ENCODE results near the gene MYO15B.
A peak's percentile ranks its signal among the peaks of the same experiment; 100 is the strongest.

The MYO15B gene

GRCh38 chr17:75558666-75559530, 28.7 kb upstream of the MYO15B start:
- DNase-seq, result no peak

DNA sequence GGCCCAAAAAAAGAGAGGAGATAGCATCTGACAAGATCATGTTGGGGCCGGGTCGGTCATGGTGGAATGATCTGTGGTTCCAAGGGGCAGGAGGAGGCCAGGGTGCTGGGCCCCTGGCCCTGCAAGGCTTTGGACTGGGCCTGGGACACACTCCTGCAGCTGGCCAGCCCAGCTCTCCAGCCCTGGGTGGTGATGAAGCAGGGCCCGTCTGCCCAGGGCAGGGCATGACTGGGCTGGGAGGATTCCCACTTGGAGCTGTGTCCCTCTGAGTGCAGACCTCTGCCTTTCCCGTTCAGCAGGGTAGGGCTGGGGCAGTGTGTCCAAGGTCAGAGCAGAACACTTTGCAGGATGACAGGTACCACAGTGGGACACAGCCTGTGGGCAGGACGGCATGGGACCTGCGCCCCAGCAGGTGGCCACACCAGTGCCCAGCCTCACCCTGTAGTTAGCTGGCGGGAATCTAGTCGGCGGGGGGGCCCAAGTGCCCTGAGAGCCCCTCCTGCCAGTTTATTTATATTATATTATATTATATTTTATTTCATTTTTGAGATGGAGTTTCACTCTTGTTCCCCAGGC, 27.6 kb upstream of the MYO15B start:
- DNase-seq, result no peak

GRCh38 chr17:75561927-75562603, 25.5 kb upstream of the MYO15B start:
- no peak for DNase-seq

GRCh38 chr17:75563063-75563758, 24.4 kb upstream of the MYO15B start:
- DNase-seq, result no peak

- no peak for DNase-seq
Observed at GRCh38 chr17:75564195-75564594, 23.4 kb upstream of the MYO15B start.

GRCh38 chr17:75565066-75565465, 22.5 kb upstream of the MYO15B start:
- DNase-seq, result no peak

DNA sequence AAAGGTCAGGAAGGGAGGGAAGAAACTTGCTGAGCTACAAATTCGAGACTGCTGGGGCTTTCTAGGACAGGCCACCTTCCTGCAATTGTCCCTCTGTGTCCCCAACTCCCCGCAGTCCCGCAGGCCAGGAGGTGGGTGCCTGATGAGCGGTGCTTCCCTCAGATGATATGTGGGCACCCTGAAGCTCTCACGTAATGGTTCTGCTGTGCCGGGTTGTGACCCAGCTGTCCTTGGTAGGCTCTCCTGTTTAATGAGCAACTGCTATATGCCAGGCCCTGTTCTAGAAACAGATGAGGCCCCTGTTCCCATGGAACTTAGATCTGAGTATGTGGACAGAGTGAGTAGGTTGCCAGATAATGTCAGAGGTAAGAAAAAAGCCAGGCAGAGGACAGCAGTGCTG, 22.0 kb upstream of the MYO15B start:
- no peak for DNase-seq

DNA sequence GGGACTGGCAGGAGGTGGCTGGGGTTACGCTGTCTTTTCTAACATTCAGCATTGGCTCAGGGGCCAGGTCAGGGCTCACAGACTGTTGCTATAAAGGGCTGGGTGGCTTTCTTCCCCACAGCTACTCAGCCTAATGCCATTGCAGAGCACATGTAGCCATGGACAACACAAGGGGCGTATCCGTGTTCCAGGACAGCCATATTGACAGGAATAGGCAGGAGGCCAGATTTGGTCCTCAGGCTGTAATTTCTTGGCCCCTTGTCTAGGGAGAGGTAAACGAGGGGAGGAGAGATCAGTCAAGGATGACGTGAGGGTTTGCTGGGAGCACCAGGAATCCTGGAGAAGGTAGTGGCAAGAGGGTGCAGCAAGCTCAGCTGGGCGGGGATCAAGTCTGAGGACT, 21.2 kb upstream of the MYO15B start:
- DNase-seq, result no peak

DNA sequence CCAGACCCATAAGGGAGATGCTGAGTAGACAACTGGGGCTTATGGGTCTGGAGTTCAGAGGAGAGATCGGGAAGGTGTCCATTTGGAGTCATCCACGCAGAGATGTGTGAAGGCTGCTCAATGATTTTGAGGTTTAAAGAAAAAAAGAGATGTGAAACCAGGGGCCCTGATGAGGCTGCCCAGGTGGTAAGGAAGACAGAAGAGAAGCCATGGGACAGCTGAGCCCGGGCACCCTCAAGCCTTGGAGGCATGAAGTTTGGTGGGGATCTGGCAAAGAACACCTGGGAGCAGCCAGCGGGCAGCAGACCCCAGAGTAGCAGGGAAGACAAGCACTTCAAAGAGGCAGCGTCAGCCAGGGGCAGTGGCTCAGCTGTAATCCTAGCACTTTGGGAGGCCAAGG, 20.8 kb upstream of the MYO15B start:
- no peak for DNase-seq

- no peak for DNase-seq
Observed at GRCh38 chr17:75568412-75569255, 19.0 kb upstream of the MYO15B start.

GRCh38 chr17:75570034-75570676, 17.4 kb upstream of the MYO15B start:
- DNase-seq, result no peak

- DNase-seq, result no peak
Observed at GRCh38 chr17:75570772-75571171, 16.8 kb upstream of the MYO15B start.

GRCh38 chr17:75571197-75571884, 16.3 kb upstream of the MYO15B start:
- peak; percentile 91 to 96 (median 93) for DNase-seq

DNA sequence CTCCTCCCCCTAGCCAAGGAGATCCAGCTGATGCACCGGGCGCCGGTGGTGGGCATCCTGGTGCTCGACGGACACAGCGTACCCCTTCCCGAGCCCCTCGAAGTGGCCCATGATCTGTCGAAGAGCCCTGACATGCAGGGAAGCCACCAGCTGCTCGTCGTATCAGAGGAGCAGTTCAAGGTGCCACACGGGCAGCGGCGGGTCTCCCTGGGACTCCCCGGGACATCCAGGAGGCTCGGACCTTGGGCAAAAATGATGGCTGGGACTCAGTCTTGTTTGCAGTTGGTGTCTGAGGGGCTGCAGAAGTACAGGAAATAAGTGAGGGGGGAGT, 15.8 kb upstream of the MYO15B start:
- no peak for DNase-seq

DNA sequence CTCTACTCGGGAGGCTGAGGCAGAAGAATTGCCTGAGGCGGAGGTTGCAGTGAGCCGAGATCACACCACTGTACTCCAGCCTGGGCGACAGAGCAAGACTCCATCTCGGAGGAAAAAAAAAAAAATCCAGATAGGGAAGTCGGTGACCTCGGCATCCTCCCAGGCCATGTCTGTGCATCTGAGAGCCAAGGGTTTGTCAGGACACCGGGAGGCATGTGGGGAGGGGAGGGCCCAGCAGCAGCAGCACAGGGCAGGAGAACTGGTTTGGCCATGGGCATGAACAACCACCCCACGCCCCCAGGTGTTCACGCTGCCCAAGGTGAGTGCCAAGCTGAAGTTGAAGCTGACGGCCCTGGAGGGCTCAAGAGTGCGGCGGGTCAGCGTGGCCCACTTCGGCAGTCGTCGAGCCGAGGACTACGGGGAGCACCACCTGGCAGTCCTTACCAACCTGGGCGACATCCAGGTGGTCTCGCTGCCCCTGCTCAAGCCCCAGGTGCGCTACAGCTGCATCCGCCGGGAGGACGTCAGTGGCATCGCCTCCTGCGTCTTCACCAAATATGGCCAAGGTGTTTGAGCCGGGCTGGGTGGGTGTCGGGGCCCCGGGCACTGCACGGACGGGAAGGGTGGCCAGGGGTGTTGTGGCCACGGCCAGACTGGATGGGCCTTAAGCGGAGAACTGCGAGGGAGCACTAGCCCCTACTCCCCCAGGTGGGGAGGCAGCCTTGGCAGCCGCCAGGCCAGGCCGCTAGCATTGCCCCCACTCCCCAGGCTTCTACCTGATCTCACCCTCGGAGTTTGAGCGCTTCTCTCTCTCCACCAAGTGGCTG, 14.7 kb upstream of the MYO15B start:
- DNase-seq, result no peak

DNA sequence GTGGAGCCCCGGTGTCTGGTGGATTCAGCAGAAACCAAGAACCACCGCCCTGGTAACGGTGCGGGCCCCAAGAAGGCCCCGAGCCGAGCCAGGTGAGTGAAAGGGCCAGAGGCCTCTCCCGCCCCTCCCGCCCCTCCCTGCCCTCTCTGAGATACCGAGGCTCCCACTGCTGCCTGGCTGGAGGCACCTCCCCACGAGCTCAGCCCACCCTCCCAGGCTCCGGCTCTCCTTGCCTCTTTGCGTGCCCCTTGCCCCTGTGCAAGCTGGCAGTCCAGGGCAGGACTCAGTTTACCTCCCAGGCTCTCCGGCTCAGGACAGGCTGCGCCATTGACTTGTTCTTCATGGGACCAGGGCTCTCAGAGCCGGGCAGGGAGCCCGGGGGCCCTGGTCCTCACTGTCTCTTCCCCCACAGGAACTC, 14.1 kb upstream of the MYO15B start:
- no peak for DNase-seq

GRCh38 chr17:75573994-75574393, 13.6 kb upstream of the MYO15B start:
- no peak for DNase-seq

DNA sequence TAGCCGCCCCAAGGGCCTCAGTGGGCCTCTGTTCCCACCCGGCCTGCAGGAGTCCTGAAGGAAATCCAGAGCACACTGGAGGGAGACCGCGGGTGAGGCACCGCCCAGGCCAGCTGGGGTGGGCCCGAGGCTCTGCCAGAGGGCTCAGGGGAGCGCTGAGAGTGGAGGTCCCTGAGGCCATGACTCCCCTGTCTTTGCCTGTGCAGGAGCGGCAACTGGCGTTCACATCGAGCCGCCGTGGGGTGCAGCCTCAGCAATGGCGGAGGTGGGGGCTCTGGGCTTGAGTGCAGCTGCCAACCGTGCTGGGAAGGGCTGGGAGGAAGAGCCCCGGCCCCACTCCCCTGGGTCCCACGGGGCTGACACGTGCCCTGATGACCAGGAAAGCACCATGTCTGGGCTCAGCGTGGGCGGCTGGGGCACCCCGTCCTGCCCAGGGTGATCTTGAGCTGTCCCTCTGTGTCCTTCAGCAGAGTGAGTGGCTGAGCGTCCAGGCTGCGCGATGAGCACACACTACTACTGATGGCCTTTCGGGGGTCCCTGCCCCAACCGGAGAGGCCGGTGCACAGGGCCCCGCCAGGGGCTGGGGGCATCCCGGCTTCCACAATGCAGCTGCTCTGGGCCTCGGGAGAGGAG, 13.1 kb upstream of the MYO15B start:
- DNase-seq, result peak in 2 of 3 donors; percentile 29 to 78

DNA sequence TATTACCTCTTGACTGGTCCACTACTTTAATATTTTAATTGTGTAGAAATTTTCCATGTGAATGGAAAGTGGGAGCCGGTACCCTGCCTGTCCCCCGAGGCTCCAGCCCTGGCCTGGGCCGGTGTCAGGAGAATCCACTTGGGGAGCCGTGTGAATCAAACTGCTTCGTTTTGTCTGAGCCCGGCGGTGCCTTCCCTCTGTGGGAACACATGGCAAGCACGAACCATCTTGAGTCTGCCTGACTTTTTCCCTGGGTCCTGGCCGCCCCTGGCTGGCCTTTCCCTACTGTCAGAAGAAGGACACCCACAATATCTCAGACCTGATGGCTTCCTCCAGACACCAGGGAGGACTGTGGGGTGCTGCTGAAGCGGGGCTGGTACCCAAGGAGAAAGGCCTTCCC, 12.4 kb upstream of the MYO15B start:
- no peak for DNase-seq

- no peak for DNase-seq
Observed at GRCh38 chr17:75575728-75576127, 11.9 kb upstream of the MYO15B start.
